ENCODE data around the gene DBN1.

DNA sequence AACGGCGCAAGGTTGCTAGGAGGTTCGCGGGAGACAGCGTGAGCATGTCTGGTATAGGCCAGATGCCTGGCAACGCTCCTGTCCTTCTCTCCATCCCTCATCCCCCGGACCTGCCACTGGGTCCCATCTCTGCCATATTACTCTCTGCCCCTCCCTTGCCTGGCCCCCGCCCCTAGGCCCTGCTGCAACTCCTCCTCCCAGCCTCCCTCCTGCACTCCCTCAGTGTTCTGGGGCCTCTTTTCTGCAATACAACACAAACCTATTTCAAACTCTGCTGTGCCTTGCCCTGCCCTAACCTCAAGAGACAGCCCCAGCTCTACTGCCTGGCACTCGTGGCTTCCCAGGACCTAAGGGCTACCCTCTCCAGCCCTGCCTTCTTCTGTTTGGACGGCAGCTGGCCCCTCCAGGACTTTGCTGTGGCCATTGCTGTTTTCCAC, 8.9 kb upstream of the DBN1 start:
- TF ChIP-seq ZNF263 (CRISPR knock-in tag; IDR thresholded peaks at IDR 0.05; ENCODE audit: borderline replicate concordance) (no peak), TRIM28 (IDR thresholded peaks at IDR 0.05) (no peak), ZBED1 (IDR thresholded peaks at IDR 0.05) (no peak), SNAPC5 (CRISPR knock-in tag; IDR thresholded peaks at IDR 0.05) (no peak), CTCF (IDR thresholded peaks at IDR 0.05 in 2 of 3, conservative IDR thresholded peaks at IDR 0.05 in 1 of 3; ENCODE audit: insufficient read depth in 2 of 3, low read depth in 1 of 3, low read length in 3 of 3) (no peak)
- TF ChIP-seq, protein P1, sequence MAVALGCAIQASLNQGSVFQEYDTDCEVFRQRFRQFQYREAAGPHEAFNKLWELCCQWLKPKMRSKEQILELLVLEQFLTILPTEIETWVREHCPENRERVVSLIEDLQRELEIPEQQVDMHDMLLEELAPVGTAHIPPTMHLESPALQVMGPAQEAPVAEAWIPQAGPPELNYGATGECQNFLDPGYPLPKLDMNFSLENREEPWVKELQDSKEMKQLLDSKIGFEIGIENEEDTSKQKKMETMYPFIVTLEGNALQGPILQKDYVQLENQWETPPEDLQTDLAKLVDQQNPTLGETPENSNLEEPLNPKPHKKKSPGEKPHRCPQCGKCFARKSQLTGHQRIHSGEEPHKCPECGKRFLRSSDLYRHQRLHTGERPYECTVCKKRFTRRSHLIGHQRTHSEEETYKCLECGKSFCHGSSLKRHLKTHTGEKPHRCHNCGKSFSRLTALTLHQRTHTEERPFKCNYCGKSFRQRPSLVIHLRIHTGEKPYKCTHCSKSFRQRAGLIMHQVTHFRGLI (CRISPR knock-in tag; IDR thresholded peaks at IDR 0.05): no peak

Measured in K562 (cell line).